Measurements from ENCODE around the gene SRSF8.
"Not testable (repeated sequence)": the region's sequence is repeated elsewhere in the genome, so short reads cannot be mapped to it uniquely, and the experiment has no call there.

- TF ChIP-seq, protein P1, sequence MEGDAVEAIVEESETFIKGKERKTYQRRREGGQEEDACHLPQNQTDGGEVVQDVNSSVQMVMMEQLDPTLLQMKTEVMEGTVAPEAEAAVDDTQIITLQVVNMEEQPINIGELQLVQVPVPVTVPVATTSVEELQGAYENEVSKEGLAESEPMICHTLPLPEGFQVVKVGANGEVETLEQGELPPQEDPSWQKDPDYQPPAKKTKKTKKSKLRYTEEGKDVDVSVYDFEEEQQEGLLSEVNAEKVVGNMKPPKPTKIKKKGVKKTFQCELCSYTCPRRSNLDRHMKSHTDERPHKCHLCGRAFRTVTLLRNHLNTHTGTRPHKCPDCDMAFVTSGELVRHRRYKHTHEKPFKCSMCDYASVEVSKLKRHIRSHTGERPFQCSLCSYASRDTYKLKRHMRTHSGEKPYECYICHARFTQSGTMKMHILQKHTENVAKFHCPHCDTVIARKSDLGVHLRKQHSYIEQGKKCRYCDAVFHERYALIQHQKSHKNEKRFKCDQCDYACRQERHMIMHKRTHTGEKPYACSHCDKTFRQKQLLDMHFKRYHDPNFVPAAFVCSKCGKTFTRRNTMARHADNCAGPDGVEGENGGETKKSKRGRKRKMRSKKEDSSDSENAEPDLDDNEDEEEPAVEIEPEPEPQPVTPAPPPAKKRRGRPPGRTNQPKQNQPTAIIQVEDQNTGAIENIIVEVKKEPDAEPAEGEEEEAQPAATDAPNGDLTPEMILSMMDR (IDR thresholded peaks at IDR 0.05; ENCODE audit: borderline replicate concordance, extremely low read depth, low read length, poor library complexity, severe bottlenecking), result not testable (repeated sequence)
- TF ChIP-seq EZH2 (IDR thresholded peaks at IDR 0.05; ENCODE audit: borderline replicate concordance, low read depth, low read length, severe bottlenecking), result not testable (repeated sequence)
Measured at GRCh38 chr11:95025594-95025993, 41.1 kb upstream of the SRSF8 start.

Data from DND-41 (cell line).